HG03280 (cell line): ENCODE data around the gene TNNT3.

Experiments used
- ATAC-seq: cut with Tn5 transposase; IDR thresholded peaks from one replicate; pipeline ENCODE4 v1.9.1; 2021; ENCODE audit warnings: mild to moderate bottlenecking, moderate library complexity; ENCODE audit not compliant: unreplicated experiment

TNNT3 gene

DNA sequence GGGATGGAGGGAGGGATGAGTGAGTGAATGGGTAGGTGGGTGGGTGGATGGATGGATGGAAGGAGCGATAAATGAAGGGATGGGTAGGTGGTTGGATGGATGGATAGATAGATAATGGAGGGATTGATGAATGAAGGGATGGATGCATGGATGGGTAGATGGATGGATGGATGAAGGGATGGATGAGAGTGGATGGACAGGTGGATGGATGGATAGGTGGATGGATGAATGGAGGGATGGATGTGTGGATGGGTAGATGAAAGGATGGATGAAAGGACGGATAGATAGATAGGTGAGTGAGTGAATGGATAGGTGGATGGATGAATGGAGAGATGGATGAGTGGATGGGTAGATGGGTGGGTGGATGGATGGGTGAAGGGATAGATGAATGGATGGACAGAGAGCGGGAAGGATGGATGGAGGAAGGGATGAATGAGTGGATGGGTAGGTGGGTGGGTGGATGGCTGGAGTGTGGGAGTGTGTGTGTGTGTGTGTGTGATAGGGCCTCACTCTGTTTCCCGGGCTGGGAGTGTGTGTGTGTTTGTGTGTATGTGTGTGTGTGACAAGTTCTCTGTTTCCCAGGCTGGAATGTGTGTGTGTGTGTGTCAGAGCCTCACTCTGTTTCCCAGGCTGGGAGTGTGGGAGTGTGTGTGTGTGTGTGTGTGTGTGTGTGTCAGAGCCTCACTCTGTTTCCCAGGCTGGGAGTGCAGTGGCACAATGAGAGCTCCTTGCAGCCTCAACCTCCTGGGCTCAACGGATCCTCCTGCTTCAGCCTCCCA lies 25.7 kb upstream of the TNNT3 start:
- ATAC-seq, result no peak

GRCh38 chr11:1894759-1895158 lies 24.7 kb upstream of the TNNT3 start:
- ATAC-seq, result no peak

DNA sequence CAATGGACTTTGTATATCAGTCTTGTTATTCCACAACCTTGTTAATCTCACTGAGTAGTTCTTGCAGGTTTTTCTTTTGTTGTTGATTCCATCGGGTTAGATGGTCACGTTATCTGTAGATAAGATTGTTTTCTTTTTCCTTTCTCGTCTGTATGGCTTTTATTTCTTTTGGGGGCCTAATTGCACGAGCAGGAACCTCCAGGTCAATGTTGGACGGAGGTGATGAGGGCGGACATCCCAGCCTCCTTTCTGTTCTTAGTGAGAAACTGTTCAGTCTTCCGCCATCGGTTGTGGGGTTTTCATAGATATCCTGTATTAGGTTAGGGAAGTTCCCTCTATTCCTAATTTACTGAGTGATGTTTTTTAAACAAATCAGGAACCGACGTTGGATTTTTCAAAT lies 23.0 kb upstream of the TNNT3 start:
- ATAC-seq, result no peak

DNA sequence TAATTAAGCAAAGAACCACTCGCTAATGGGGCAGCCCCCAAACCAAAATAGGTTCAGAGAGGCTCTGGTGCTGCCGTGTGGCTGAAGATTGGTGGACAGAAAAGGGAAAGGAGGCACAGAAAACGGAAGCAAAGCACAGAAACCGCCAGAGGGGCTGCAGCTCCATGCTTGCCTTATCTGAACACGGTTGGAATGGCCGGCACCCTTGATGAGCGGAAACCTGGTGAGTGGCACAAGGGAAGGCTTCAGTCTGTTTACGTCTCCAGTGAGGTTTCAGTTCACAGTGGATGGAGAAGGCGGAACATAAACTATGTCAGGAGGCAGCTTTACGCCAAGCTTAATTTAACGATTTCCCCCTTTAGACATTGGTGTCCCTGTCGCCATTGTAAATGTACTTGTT lies 22.6 kb upstream of the TNNT3 start:
- ATAC-seq, result no peak

- ATAC-seq, result no peak
Observed at GRCh38 chr11:1899090-1899489, 20.4 kb upstream of the TNNT3 start.

GRCh38 chr11:1899686-1900085 lies 19.8 kb upstream of the TNNT3 start:
- ATAC-seq, result no peak

DNA sequence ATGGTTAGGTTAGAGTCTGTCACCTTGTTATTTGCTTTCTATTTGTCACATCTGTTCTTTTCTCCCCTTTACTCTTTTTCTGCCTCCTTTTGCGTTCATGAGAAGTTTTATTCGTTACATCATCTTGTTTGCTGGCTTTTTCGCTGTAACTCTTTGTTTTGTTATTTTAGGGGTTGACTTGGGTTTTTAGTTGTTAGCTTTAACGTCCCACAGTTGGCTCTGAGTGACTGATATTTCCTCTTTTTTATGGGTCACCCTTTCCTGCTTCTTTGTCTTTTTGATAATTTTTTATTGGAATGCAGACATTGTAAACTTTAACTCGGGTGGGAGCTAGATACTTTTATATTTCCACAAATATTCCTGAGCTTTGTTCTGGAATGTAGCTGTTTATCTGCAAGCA lies 13.3 kb upstream of the TNNT3 start:
- ATAC-seq, result no peak

DNA sequence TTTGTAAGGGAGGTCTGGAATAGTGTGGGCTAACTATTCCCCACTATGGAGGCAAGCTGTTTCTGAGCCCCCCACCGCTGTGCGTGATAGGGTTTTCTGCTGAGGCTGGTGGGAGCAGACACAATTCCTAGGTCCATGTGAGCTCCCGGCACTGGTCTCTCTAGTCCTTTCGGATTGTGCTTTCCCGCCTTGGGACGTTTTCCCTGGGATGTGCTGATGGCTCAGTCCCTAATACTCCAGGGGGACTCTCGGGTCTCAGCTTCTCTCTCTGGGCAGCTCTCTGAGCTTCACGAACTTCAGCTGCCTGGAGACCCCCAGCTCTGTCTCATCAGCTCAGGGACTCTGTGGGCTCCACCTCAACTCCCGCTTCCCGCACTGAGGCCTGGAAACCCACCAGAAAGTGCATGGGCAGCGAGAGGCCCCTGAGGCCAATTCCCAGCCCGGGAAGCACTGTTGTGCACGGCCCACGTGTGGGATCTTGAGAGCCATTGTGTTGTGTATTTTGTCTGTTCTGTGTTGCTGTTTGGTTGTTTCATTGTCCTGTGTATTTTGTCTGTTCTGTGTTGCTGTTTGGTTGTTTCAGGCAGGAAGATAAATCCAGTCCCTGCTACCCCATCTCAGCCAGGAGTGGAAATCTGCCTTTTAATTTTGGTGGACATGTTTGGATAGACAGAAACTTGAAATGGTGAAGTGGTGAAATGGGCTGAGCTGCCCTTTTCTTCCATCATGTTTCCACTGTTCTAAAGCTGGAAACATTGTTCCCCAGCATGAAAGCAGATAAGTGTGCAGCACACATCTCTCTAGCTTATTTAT lies 12.7 kb upstream of the TNNT3 start:
- ATAC-seq, result no peak

- no peak for ATAC-seq
Observed at GRCh38 chr11:1908618-1909017, 10.9 kb upstream of the TNNT3 start.

- ATAC-seq, result no peak
Observed at GRCh38 chr11:1909524-1909923, 10.0 kb upstream of the TNNT3 start.

- ATAC-seq, result no peak
Observed at GRCh38 chr11:1912289-1912878, 7.1 kb upstream of the TNNT3 start.

DNA sequence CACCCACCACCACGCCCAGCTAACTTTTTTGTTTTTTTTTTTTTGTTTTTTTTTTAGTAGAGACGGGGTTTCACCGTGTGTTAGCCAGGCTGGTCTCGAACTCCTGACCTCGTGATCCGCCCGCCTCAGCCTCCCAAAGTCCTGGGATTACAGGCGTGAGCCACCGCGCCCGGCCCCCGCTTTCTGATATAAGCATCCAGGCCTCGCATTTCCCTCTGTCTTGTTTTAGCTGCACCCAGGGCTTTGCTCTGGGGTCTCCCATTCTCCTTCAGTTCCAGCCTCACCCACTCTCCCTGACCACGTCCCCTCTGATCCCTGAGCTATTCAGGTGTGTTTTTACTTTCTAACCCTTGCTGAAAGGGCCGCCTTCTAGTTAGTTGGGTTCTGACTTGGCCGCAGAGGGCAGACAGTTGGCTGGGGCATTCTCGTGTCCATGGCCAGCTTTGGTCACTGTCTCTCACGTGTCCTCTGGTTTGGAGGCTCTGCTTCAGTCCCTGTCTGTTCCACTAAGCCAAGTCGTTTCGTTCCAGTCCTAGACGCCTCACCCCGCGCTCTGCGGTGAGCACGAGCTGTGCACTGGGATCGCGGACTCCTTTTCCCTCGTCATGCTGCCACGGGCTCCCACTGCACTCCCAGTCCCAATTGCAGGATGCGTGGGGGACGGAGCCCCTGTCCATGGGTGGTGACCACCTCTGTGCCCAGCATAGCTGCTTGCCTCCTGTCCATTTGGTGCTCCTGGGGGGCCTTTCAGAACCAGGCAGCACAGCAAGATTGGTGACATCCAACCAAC lies 6.0 kb upstream of the TNNT3 start:
- no peak for ATAC-seq

- ATAC-seq, result no peak
Observed at GRCh38 chr11:1915795-1916131, 3.7 kb upstream of the TNNT3 start.

DNA sequence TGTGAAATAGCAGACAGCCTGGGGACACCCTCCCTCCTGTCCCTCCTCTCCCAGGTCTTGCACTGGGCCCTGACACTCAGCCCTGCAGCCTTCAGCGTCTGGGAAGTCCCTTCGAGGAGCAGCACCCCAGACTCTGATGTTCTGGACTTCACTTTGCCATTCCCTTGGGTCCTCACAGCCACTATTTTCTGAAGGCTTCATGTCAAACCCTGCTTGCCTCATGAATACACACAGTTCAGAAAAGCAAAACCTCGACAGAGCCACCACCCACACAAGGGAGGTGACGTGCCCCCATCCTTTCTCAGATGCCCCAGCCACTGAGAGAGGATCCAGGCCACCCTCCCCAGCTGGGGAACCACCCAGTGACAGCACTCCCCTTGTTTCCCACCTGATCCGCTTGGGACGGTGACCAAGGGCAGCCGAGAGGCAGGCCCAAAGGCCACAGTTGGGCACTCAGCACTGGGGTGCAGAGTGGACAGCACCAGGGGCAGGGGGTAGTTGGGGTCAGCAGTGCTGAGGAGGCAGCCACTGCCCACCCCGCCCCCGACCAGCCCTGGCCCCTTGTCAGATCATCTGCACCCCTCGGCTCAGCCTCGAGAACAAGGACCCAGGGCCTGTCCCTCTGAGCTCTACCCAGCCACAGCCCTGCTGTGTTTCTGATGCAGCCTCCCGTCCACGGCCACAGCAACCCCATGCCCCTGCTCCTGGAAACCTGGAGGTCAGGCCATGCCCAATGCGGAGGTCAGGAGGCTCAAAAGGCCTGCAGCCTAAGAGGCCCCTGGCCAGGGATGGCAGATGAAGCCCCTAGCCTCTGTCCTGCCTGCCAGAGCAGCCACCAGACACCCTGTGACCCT lies 3.1 kb upstream of the TNNT3 start:
- no peak for ATAC-seq

DNA sequence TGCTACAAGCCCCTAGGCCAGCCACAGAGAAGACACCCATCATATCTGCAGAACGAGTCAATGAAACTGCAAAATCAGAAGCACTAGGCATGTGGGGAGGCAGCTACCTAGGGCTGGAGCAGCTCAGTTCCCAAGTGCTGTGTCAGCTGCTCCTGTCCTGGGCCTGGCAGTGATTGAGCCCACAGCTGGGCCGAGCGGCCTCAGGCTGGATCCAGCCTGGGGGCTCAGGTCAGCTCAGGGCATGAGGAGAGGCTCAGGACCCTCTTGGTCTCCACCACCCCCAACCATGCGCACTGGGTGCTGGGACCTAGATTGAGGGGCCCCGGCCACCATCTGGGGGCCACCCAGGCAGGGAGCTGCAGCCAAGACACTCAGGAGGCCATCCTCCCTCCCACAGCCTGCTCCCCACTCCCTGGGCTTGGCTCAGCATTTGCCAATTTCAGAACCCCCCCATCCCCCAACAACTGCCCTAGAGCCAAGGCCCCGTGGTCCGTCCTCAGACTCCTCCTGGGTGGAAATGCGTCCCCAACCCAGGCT lies 2.4 kb upstream of the TNNT3 start:
- no peak for ATAC-seq

DNA sequence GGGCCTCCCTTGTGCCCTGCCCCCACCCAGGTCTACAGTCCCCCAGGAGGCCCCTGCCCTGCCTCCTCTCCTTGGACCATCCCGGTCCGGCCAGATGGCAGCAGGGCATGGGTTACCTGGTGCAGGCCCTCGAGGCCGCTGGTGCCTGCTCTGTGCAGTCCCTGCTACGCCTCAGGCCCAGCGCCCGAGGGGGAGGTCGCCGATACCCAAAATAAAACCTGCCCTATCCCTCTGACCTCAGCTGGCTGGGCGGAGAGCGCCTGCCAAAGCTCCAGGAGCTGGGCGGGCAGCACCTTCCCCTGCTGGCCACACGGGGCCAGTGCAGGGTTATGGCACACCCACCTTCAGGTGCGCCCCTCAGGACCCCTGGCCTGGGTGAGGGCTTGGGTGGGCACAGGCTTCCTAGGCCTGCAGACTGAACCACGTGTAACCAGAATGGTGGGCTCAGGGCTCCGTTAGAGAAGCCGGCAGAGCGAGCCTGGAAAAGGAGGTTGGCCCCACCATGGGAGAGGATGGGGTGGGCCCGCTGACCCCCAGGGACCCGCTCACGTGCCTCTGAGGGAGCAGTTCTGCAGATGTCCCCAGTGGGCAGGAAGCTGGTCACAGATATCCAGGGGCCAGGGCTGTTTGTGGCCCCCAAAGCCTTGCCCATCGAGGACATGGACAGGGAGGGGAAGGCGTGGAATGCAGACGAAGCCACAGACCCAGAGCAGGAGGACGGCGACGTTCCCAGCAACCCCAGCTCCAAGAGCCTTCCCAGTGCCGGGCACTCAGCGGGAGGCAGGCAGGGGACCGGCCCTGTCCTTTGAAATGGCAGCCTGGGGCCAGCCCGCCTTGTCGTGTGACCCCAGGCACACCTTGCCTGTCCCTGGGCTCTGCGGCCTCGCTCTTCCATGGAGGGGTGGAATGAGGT lies 1.7 kb upstream of the TNNT3 start:
- ATAC-seq, result no peak

- ATAC-seq, result no peak
Observed at GRCh38 chr11:1918436-1919315, 827 bp upstream of the TNNT3 start.
